Spleen (tissue), 7 donors: Measurements from ENCODE around the gene TGFBI.

Source experiments
- CTCF ChIP-seq, 11 experiments: fragments of 200-600 bp in 7 of 11; fragments of 450-650 bp in 4 of 11; sonication (generic) in 4 of 11; IDR thresholded peaks in 8 of 11; conservative IDR thresholded peaks in 3 of 11; 1 replicate in 7 of 11; 2 replicates in 4 of 11; pipeline versions ENCODE4 v1.4.0 to v1.8.0; 2016 to 2021; ENCODE audit warnings: antibody characterized with exemption in 11 of 11, inconsistent platforms in 4 of 11, mild to moderate bottlenecking in 1 of 11
- POLR2A ChIP-seq, 3 donors: fragments of 450-650 bp; IDR thresholded peaks; one replicate each; pipeline ENCODE4 v1.5.1; 2017; ENCODE audit warnings: antibody characterized with exemption in 3 of 3, mild to moderate bottlenecking in 1 of 3
- POLR2AphosphoS5 ChIP-seq, 3 donors: sonication (generic); formaldehyde crosslinking; IDR thresholded peaks; one replicate each; pipeline ENCODE4 v1.5.1; 2017; ENCODE audit warnings: antibody characterized with exemption in 3 of 3
- donor health status: DM: no; HTN: no; CAD: no; lungs with moderate emphysema.
- donor health status: DM: no; HTN: no; CAD: no.
- donor health status: DM: no; HTN: no; CAD: no.

GRCh38 chr5:136067422-136067821 is 38.6 kb downstream of the TGFBI start:
- TF ChIP-seq CTCF (IDR thresholded peaks at IDR 0.05 in 8 of 11, conservative IDR thresholded peaks at IDR 0.05 in 3 of 11) (no peak), POLR2A (IDR thresholded peaks at IDR 0.05) (no peak), POLR2AphosphoS5 (IDR thresholded peaks at IDR 0.05) (no peak)
